Lower lobe of right lung (tissue), 2 donors: ENCODE results near the gene FOXN3. TPM values are rescaled to one million over a fixed set of nuclear protein-coding genes. Genes with fewer than 3 reads are reported as not detected.

Source experiments
- ATAC-seq, 2 donors: fragments of 200-7000 bp; cut with Tn5 transposase; one replicate each; pipeline ENCODE4 v1.9.1; 2020 to 2022; ENCODE audit warnings: mild to moderate bottlenecking in 2 of 2, moderate library complexity in 2 of 2
- DNase-seq: peaks from one replicate; pipeline ENCODE4 v3.0.0-alpha.2; 2020
- H3K27ac ChIP-seq: fragments of 200-600 bp; one replicate; pipeline ENCODE4 v1.8.0; 2022
- H3K27me3 ChIP-seq: fragments of 200-600 bp; one replicate; pipeline ENCODE4 v1.8.0; 2022; ENCODE audit warnings: low read depth
- H3K36me3 ChIP-seq: fragments of 200-600 bp; one replicate; pipeline ENCODE4 v1.8.0; 2022; ENCODE audit warnings: mild to moderate bottlenecking
- H3K4me1 ChIP-seq: fragments of 200-600 bp; one replicate; pipeline ENCODE4 v1.8.0; 2022
- H3K4me3 ChIP-seq: fragments of 200-600 bp; one replicate; pipeline ENCODE4 v1.8.0; 2022; ENCODE audit warnings: mild to moderate bottlenecking
- H3K9me3 ChIP-seq: fragments of 200-600 bp; one replicate; pipeline ENCODE4 v1.8.0; 2022
- CTCF ChIP-seq: fragments of 200-600 bp; IDR thresholded peaks from one replicate; pipeline ENCODE4 v1.8.0; 2022; ENCODE audit warnings: antibody characterized with exemption, mild to moderate bottlenecking
- intact Hi-C: fragments of 100-400 bp; cut with DNase I; formaldehyde crosslinking; loops from one replicate; pipeline ENCODE4 v1.11.0; 2022
- total RNA-seq: library from RNA; stranded (reverse); fragmentation: NEBNext Ultra II Directional; extraction: Animal tissue kit (Norgen Biotek cat#: 25700); gene quantifications from one replicate; pipeline ENCODE4 v1.2.1, GENCODE V29; 2021
- donor health status: DM: no; HTN: yes; CAD: no; lungs with severe emphysema.

The FOXN3 gene
- total RNA-seq, 1 donor from 2014 or later = 116 TPM

GRCh38 chr14:89397569-89398230 lies 19.3 kb downstream of the FOXN3 start:
- peak; percentile 21 to 40 for ATAC-seq
- intact Hi-C loops = no loop called here

GRCh38 chr14:89394972-89395371 lies 22.1 kb downstream of the FOXN3 start:
- no peak for DNase-seq
- H3K27me3 ChIP-seq = no peaks in the 10 kb centered on the region
- no peak for ATAC-seq
- peaks cover 16% of the 10 kb centered on the region for H3K4me1 ChIP-seq
- intact Hi-C loops = no loop called here
- no peak overlapping the region for H3K4me3 ChIP-seq
- TF ChIP-seq CTCF = no peak
- H3K27ac ChIP-seq = no peak overlapping the region
- H3K36me3 ChIP-seq = no peaks in the 10 kb centered on the region
- H3K9me3 ChIP-seq = no peaks in the 10 kb centered on the region

More at GRCh38 chr14:89397569-89398230, 19.3 kb downstream of the FOXN3 start:
- Histone ChIP-seq H3K27ac (no peak overlapping the region), H3K9me3 (no peaks in the 10 kb centered on the region), H3K36me3 (peaks cover 5% of the 10 kb centered on the region), H3K4me1 (peaks cover 26% of the 10 kb centered on the region), H3K27me3 (no peaks in the 10 kb centered on the region), H3K4me3 (no peak overlapping the region)
- DNase-seq = no peak
- TF ChIP-seq CTCF = no peak

- DNase-seq = no peak
- H3K4me3 ChIP-seq = no peak overlapping the region
- H3K27me3 ChIP-seq = no peaks in the 10 kb centered on the region
- no peak for TF ChIP-seq CTCF
- intact Hi-C loops = no loop called here
- peaks cover 22% of the 10 kb centered on the region for H3K4me1 ChIP-seq
- H3K27ac ChIP-seq = no peak overlapping the region
- no peaks in the 10 kb centered on the region for H3K36me3 ChIP-seq
- H3K9me3 ChIP-seq = no peaks in the 10 kb centered on the region
- no peak for ATAC-seq
These were observed 23.7 kb downstream of the FOXN3 start for GRCh38 chr14:89393222-89393745.

- H3K9me3 ChIP-seq = no peaks in the 10 kb centered on the region
- H3K36me3 ChIP-seq = no peaks in the 10 kb centered on the region
- no peak for TF ChIP-seq CTCF
- DNase-seq (no peak), ATAC-seq (no peak)
- no peaks in the 10 kb centered on the region for H3K27me3 ChIP-seq
- intact Hi-C loops = no loop called here
- H3K4me3 ChIP-seq = no peak overlapping the region
- peaks cover 24% of the 10 kb centered on the region for H3K4me1 ChIP-seq
- no peak overlapping the region for H3K27ac ChIP-seq
These were observed 24.9 kb downstream of the FOXN3 start for GRCh38 chr14:89392181-89392580.

- Histone ChIP-seq H3K9me3 (no peaks in the 10 kb centered on the region), H3K4me1 (peaks cover 24% of the 10 kb centered on the region), H3K27ac (no peak overlapping the region), H3K36me3 (no peaks in the 10 kb centered on the region), H3K4me3 (no peak overlapping the region), H3K27me3 (no peaks in the 10 kb centered on the region)
- no peak for DNase-seq
- TF ChIP-seq CTCF = no peak
- no peak for ATAC-seq
- intact Hi-C loops = no loop called here
These were observed 25.5 kb downstream of the FOXN3 start for GRCh38 chr14:89391556-89391955.
